Tibial nerve (tissue), 4 donors: ENCODE measurements around the gene MLANA.

ENCODE experiments used
- CTCF ChIP-seq, 5 experiments: fragments of 200-600 bp in 3 of 5; fragments of 450-650 bp in 2 of 5; sonication (generic) in 3 of 5; IDR thresholded peaks; one replicate each; pipeline ENCODE4 v1.5.1; 2016 to 2019; ENCODE audit warnings: antibody characterized with exemption in 5 of 5, mild to moderate bottlenecking in 3 of 5, moderate library complexity in 2 of 5
- EP300 ChIP-seq, 2 donors: sonication (generic); formaldehyde crosslinking; IDR thresholded peaks; one replicate each; pipeline ENCODE4 v1.6.1; 2017; ENCODE audit warnings: antibody characterized with exemption in 2 of 2, mild to moderate bottlenecking in 1 of 2
- POLR2A ChIP-seq, 2 donors: fragments of 450-650 bp; IDR thresholded peaks; one replicate each; pipeline ENCODE4 v1.6.1; 2017; ENCODE audit warnings: antibody characterized with exemption in 2 of 2, mild to moderate bottlenecking in 2 of 2, moderate library complexity in 2 of 2

- TF ChIP-seq CTCF (IDR thresholded peaks at IDR 0.05), result no peak
- no peak for TF ChIP-seq POLR2A (IDR thresholded peaks at IDR 0.05)
- no peak for TF ChIP-seq EP300 (IDR thresholded peaks at IDR 0.05)
Measured at GRCh38 chr9:5866685-5867084, 24.0 kb upstream of the MLANA start.
